GM19238 (cell line): Measurements from ENCODE around the gene OLFML3.

Experiments
- DNase-seq: peaks from one replicate; pipeline ENCODE4 v3.0.0; 2011; ENCODE audit warnings: low spot score; ENCODE audit not compliant: insufficient read length

OLFML3 gene, protein sequence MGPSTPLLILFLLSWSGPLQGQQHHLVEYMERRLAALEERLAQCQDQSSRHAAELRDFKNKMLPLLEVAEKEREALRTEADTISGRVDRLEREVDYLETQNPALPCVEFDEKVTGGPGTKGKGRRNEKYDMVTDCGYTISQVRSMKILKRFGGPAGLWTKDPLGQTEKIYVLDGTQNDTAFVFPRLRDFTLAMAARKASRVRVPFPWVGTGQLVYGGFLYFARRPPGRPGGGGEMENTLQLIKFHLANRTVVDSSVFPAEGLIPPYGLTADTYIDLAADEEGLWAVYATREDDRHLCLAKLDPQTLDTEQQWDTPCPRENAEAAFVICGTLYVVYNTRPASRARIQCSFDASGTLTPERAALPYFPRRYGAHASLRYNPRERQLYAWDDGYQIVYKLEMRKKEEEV

DNA sequence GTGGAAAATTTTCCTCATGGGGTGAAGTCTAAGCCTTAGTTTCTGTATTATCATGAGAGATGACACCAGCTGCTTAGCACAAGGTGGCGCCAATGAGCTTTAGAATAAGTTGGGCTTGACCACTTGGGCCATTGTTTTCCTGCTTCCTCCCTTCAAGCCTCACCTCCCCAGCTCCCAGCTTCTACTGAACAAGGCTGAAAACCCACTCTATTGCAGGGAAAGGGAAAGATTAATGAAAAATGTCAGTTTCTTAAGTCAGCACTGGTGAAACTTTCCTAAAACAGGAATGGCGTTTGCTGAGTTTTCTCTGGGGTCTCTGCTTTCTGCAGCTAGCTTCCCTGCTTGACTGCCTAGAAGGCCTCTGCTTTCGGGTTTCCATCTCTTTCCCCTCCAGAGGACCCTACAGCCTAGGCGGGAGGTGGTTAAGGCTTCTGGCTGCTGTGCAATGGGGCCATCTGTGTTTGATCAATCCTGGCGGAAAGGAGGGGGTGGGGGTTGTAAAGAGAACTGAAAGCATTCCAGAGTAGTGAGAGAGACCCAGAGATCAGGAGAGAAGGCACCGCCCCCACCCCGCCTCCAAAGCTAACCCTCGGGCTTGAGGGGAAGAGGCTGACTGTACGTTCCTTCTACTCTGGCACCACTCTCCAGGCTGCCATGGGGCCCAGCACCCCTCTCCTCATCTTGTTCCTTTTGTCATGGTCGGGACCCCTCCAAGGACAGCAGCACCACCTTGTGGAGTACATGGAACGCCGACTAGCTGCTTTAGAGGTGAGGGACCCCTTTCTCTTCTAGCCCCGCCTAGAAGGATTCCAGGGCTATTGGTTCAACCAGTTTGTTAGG is at the start of gene OLFML3:
TSS of gene OLFML3 (plus strand) at position 612 of the 840 bp plus-strand sequence. CDS start at position 655, 43 bp downstream.
- DNase-seq = peak; percentile 40

GRCh38 chr1:113929750-113930498 is 49.4 kb upstream of the OLFML3 start:
- peak; percentile 52 for DNase-seq

DNA sequence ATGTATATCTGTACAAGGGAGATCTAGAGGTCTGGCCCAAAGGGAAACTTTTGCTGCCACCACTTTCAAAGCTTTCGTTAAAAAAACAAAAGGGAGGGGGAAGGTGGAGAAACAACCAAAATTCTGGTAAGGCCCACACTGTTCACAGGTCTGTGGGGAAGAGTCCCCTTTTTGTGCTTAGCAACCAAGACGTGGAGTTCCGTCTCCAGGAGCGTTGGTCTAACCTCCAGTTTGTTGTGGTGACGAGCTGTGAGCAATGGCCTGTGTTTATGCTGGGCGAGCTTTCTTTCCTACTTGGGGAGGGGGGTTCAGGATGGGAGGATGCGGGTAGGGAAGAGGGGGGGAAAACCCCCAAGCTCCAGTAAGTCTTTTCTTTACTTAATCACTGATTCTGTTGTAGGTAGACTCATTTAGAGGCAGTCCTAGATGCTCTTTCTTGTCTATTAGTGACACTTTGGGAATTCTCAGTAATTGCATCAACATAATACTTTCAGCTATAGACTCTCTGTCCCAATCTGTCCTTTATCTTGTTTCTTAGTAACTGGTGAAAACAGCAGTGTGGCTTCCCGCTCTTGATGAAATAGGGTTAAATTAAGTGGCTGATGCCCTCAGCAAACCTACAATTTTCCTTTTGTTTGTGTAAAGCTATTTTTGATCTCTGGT is 48.6 kb upstream of the OLFML3 start:
- DNase-seq = no peak

- DNase-seq = no peak
Observed at GRCh38 chr1:113931451-113931851, 47.8 kb upstream of the OLFML3 start.

- no peak for DNase-seq
Observed at GRCh38 chr1:113934006-113934405, 45.3 kb upstream of the OLFML3 start.

- DNase-seq = no peak
Observed at GRCh38 chr1:113934511-113935055, 44.7 kb upstream of the OLFML3 start.

GRCh38 chr1:113935176-113935575 is 44.1 kb upstream of the OLFML3 start:
- DNase-seq = no peak

- DNase-seq = no peak
Observed at GRCh38 chr1:113935970-113936369, 43.3 kb upstream of the OLFML3 start.

GRCh38 chr1:113937146-113937545 is 42.1 kb upstream of the OLFML3 start:
- no peak for DNase-seq

GRCh38 chr1:113938192-113938591 is 41.1 kb upstream of the OLFML3 start:
- DNase-seq = no peak

DNA sequence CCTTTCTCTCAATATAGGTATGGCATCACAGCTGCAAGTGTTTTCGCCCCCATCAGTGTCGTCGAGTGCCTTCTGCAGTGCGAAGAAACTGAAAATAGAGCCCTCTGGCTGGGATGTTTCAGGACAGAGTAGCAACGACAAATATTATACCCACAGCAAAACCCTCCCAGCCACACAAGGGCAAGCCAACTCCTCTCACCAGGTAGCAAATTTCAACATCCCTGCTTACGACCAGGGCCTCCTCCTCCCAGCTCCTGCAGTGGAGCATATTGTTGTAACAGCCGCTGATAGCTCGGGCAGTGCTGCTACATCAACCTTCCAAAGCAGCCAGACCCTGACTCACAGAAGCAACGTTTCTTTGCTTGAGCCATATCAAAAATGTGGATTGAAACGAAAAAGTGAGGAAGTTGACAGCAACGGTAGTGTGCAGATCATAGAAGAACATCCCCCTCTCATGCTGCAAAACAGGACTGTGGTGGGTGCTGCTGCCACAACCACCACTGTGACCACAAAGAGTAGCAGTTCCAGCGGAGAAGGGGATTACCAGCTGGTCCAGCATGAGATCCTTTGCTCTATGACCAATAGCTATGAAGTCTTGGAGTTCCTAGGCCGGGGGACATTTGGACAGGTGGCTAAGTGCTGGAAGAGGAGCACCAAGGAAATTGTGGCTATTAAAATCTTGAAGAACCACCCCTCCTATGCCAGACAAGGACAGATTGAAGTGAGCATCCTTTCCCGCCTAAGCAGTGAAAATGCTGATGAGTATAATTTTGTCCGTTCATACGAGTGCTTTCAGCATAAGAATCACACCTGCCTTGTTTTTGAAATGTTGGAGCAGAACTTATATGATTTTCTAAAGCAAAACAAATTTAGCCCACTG is 38.7 kb upstream of the OLFML3 start:
- no peak for DNase-seq

DNA sequence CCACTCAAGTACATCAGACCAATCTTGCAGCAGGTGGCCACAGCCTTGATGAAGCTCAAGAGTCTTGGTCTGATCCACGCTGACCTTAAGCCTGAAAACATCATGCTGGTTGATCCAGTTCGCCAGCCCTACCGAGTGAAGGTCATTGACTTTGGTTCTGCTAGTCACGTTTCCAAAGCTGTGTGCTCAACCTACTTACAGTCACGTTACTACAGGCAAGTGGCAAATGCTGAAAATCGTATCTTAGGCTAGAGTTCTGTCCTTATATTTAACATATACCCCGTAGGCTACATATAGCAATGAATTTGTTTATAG is 38.1 kb upstream of the OLFML3 start:
- no peak for DNase-seq

GRCh38 chr1:113942527-113942926 is 36.7 kb upstream of the OLFML3 start:
- DNase-seq = no peak

DNA sequence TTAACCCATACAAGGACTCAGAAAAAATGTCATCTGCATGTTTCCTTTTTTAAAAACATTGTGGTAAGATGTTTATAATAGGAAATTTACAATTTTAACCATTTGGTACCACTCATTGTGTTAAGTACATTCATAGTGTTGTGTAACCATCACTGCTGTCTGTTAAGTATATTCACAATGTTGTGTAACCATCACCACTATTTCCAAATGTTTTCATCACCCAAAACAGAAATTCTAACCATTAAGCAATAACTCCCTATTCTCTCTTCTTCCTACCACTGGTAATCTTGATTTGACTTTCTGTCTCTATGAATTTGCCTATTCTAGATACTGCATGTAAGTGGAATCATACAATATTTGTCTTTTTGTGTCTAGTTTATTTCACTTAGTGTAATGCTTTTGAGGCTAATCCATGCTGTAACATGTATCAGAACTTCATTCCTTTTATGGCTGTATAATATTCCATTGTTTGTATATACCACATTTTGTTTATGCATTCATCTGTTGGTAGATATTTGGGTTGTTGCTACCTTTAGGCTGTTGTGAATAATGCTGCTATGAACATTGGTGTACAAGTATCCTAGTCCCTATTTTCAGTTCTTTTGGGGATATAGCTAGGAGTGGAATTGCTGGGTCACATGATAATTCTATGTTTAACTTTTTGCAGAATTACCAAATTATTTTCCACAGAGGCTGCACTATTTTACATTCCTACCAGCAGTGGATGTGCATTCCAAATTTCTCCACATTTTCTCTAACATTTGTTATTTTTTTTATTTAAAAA is 36.1 kb upstream of the OLFML3 start:
- DNase-seq = no peak

GRCh38 chr1:113945329-113945728 is 33.9 kb upstream of the OLFML3 start:
- DNase-seq = no peak

DNA sequence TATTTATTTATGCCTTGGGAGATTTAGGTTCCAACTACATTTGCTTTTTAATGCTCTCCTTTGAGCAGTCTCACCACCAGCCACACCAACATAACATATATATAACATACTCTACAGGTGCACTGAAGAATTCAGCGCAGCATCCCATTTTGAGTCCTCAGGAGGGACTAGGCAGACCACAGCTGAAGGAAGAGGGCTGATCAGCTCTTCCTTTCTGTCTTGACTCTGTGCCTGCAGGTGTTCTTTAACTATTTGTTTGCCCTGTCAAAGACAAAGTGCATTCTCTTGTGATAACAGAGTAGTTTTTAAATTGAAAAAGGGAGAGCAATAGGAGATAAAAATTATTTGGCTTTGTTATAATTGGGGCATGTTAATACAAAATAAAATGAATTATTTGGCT is 33.2 kb upstream of the OLFML3 start:
- no peak for DNase-seq

DNA sequence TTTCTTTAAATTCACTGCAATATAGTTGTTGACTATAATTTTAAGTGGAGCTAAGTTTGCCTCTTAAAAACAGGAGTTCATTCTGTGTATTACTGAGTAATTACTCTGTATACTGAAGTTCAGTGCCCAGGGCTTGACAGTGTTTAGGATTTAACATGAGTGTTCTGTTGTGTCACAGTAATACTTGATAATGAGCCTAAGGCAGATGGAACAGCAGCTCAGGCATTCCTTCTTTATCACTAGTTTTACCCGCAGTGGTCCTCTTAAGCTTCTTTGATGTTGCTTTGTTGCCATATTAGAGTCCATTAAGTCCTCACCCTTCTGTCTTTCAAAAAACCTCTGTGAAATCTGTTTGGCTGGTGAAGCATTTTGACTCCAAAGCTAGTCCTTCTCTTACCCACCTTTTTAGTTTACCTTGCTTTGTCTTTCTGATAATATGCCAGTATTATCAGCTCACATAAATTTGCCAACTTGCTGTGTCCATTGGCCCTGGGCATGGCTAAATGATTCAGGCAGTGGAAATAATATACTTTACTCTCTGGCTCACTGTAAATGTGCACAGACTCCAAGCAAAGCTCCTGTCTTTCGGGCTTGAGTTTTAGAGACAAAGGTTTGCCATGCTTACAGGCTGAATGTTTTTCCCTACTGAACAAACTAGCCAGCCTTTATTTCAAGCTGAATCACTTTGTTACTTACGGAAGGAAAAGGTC is 32.4 kb upstream of the OLFML3 start:
- no peak for DNase-seq

DNA sequence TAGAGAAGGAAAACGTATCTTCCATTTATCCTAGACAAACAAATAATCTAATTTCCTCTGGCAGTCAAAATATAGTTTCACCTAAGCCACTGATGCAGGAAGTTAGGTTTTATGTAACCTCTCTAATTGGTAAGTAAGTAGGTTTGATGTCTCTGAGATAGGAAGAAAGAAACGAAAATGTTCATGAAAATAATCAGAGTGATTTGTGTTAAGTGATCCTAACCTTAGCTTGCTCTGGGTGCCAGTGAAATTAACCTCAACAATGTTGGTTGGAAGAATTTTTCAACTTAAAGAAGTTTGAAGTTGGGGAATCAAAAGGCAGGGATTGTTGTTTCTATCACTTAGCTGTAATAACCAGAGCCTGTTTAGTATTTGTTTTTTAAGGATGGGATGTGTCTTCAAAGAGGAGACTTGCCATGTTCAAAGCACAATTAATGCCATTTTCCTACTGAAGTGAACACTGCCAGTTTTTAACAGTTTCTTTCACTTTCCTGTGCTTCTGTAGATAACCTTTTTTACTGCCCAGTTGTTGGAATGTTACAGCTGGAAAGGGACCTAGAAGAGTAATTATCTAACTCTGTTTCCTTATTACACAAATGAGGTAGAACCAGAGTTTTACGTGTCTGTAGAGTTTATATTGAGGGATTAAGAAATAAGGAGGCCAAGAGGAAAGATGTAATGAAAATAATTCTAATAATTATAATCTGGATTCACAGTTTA is 31.7 kb upstream of the OLFML3 start:
- no peak for DNase-seq
